HEK293 (cell line): Measurements from ENCODE around the gene INA.
A peak's percentile ranks its signal among the peaks of the same experiment; 100 is the strongest.

Experiments used
- CTCF ChIA-PET: fragments of 350-600 bp; formaldehyde crosslinking; extraction: SDS; loops from one replicate; lab custom pipeline; 2021; ENCODE audit warnings: antibody characterized with exemption; lab: Yijun Ruan, JAX
- POLR2A ChIA-PET: fragments of 300-600 bp; formaldehyde crosslinking; extraction: SDS; loops from one replicate; lab custom pipeline; 2020; ENCODE audit warnings: antibody characterized with exemption, inconsistent platforms; lab: Yijun Ruan, JAX
- H3K27ac ChIP-seq: fragments of 200-500 bp; sonication (Bioruptor generic); 2 replicates; pipeline ENCODE4 v1.5.1; 2014; ENCODE audit warnings: low read depth, low read length, control low read depth, inconsistent platforms; ENCODE audit errors: extremely low read depth
- H3K36me3 ChIP-seq, 2 experiments: fragments of 200-500 bp in 1 of 2; sonication (Bioruptor generic) in 1 of 2; 1 replicate in 1 of 2; 2 replicates in 1 of 2; pipeline ENCODE4 v1.5.1; 2014 to 2017; ENCODE audit warnings: inconsistent platforms in 2 of 2, low read length in 2 of 2; ENCODE audit not compliant: control insufficient read depth in 2 of 2, insufficient read depth in 1 of 2
- H3K4me1 ChIP-seq: fragments of 200-500 bp; sonication (Bioruptor generic); 2 replicates; pipeline ENCODE4 v1.5.1; 2014; ENCODE audit warnings: mild to moderate bottlenecking, low read length, inconsistent platforms; ENCODE audit not compliant: control insufficient read depth, insufficient read depth
- H3K4me3 ChIP-seq: 2 replicates; pipeline ENCODE4 v1.5.1; 2011; ENCODE audit warnings: low read depth, mild to moderate bottlenecking, control low read depth, low read length, moderate library complexity
- H3K9me3 ChIP-seq: fragments of 200-500 bp; sonication (Bioruptor generic); 2 replicates; pipeline ENCODE4 v1.5.1; 2014; ENCODE audit warnings: low read depth, low read length, inconsistent platforms; ENCODE audit not compliant: control insufficient read depth, insufficient read depth
- GLIS1 ChIP-seq: fragments of 450-650 bp; formaldehyde crosslinking; IDR thresholded peaks from 2 replicates; pipeline ENCODE4 v1.5.1; 2016; ENCODE audit warnings: missing biosample characterization, missing genetic modification characterization
- KLF17 ChIP-seq: fragments of 450-650 bp; formaldehyde crosslinking; IDR thresholded peaks from 2 replicates; pipeline ENCODE4 v1.5.1; 2016; ENCODE audit warnings: missing biosample characterization, missing genetic modification characterization
- KLF9 ChIP-seq: fragments of 450-650 bp; formaldehyde crosslinking; IDR thresholded peaks from 2 replicates; pipeline ENCODE4 v1.5.1; 2016; ENCODE audit warnings: missing biosample characterization, missing genetic modification characterization, low read depth
- PRDM2 ChIP-seq: fragments of 450-650 bp; formaldehyde crosslinking; IDR thresholded peaks from 2 replicates; pipeline ENCODE4 v1.5.1; 2016; ENCODE audit warnings: missing biosample characterization, missing genetic modification characterization, borderline replicate concordance
- ZBTB17 ChIP-seq: fragments of 450-650 bp; formaldehyde crosslinking; IDR thresholded peaks from 2 replicates; pipeline ENCODE4 v1.5.1; 2016; ENCODE audit warnings: missing biosample characterization, missing genetic modification characterization
- ZBTB20 ChIP-seq: fragments of 450-650 bp; formaldehyde crosslinking; IDR thresholded peaks from 2 replicates; pipeline ENCODE4 v1.5.1; 2016; ENCODE audit warnings: missing biosample characterization, missing genetic modification characterization
- ZBTB48 ChIP-seq: fragments of 450-650 bp; formaldehyde crosslinking; IDR thresholded peaks from 2 replicates; pipeline ENCODE4 v1.5.1; 2016; ENCODE audit warnings: missing biosample characterization, missing genetic modification characterization
- ZFP3 ChIP-seq: fragments of 450-650 bp; formaldehyde crosslinking; IDR thresholded peaks from 2 replicates; pipeline ENCODE4 v1.5.1; 2016; ENCODE audit warnings: low read depth, missing biosample characterization, missing genetic modification characterization
- ZIC2 ChIP-seq: fragments of 450-650 bp; formaldehyde crosslinking; IDR thresholded peaks from 2 replicates; pipeline ENCODE4 v1.5.1; 2016; ENCODE audit warnings: missing biosample characterization, missing genetic modification characterization
- ZNF202 ChIP-seq: fragments of 450-650 bp; formaldehyde crosslinking; IDR thresholded peaks from 2 replicates; pipeline ENCODE4 v1.5.1; 2016; ENCODE audit warnings: missing biosample characterization, missing genetic modification characterization, borderline replicate concordance
- ZNF335 ChIP-seq: fragments of 450-650 bp; formaldehyde crosslinking; conservative IDR thresholded peaks from 2 replicates; pipeline ENCODE4 v1.5.1; 2016; ENCODE audit warnings: missing biosample characterization, missing genetic modification characterization
- ZNF341 ChIP-seq: fragments of 450-650 bp; formaldehyde crosslinking; IDR thresholded peaks from 2 replicates; pipeline ENCODE4; 2016; ENCODE audit warnings: low read depth, missing biosample characterization, missing genetic modification characterization
- ZNF354C ChIP-seq: fragments of 450-650 bp; formaldehyde crosslinking; IDR thresholded peaks from 2 replicates; pipeline ENCODE4 v1.5.1; 2016; ENCODE audit warnings: missing biosample characterization, missing genetic modification characterization, low read depth, borderline replicate concordance
- ZNF366 ChIP-seq: fragments of 450-650 bp; formaldehyde crosslinking; conservative IDR thresholded peaks from 2 replicates; pipeline ENCODE4 v1.5.1; 2016; ENCODE audit warnings: missing biosample characterization, missing genetic modification characterization
- ZNF398 ChIP-seq: fragments of 450-650 bp; formaldehyde crosslinking; IDR thresholded peaks from 2 replicates; pipeline ENCODE4 v1.5.1; 2017; ENCODE audit warnings: missing biosample characterization, missing genetic modification characterization
- ZNF558 ChIP-seq: fragments of 450-650 bp; formaldehyde crosslinking; IDR thresholded peaks from 2 replicates; pipeline ENCODE4 v1.5.1; 2016; ENCODE audit warnings: missing biosample characterization, missing genetic modification characterization
- ZNF621 ChIP-seq: fragments of 450-650 bp; formaldehyde crosslinking; IDR thresholded peaks from 2 replicates; pipeline ENCODE4 v1.5.1; 2017; ENCODE audit warnings: missing biosample characterization, missing genetic modification characterization
- ZNF843 ChIP-seq: fragments of 450-650 bp; formaldehyde crosslinking; IDR thresholded peaks from 2 replicates; pipeline ENCODE4 v1.5.1; 2016; ENCODE audit warnings: missing biosample characterization, missing genetic modification characterization
- ZSCAN30 ChIP-seq: fragments of 450-650 bp; IDR thresholded peaks from 2 replicates; pipeline ENCODE4 v1.5.1; 2018; ENCODE audit warnings: missing biosample characterization, mild to moderate bottlenecking, missing genetic modification characterization, moderate library complexity
- TF ChIP-seq, protein P1 (sequence below): fragments of 450-650 bp; formaldehyde crosslinking; IDR thresholded peaks from 2 replicates; pipeline ENCODE4 v1.5.1; 2017; ENCODE audit warnings: missing biosample characterization, missing genetic modification characterization
- TF ChIP-seq, protein P2 (sequence below): fragments of 450-650 bp; formaldehyde crosslinking; IDR thresholded peaks from 2 replicates; pipeline ENCODE4 v1.5.1; 2017; ENCODE audit warnings: missing biosample characterization, mild to moderate bottlenecking, missing genetic modification characterization, moderate library complexity

Gene INA

GRCh38 chr10:103238506-103239252, 38.3 kb upstream of the INA start (continued):
- TF ChIP-seq, protein P1, sequence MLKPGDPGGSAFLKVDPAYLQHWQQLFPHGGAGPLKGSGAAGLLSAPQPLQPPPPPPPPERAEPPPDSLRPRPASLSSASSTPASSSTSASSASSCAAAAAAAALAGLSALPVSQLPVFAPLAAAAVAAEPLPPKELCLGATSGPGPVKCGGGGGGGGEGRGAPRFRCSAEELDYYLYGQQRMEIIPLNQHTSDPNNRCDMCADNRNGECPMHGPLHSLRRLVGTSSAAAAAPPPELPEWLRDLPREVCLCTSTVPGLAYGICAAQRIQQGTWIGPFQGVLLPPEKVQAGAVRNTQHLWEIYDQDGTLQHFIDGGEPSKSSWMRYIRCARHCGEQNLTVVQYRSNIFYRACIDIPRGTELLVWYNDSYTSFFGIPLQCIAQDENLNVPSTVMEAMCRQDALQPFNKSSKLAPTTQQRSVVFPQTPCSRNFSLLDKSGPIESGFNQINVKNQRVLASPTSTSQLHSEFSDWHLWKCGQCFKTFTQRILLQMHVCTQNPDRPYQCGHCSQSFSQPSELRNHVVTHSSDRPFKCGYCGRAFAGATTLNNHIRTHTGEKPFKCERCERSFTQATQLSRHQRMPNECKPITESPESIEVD (tag by site-specific recombination), result no peak
- TF ChIP-seq ZNF621 (no peak), ZNF202 (tag by site-specific recombination) (no peak), KLF9 (tag by site-specific recombination) (no peak)

DNA sequence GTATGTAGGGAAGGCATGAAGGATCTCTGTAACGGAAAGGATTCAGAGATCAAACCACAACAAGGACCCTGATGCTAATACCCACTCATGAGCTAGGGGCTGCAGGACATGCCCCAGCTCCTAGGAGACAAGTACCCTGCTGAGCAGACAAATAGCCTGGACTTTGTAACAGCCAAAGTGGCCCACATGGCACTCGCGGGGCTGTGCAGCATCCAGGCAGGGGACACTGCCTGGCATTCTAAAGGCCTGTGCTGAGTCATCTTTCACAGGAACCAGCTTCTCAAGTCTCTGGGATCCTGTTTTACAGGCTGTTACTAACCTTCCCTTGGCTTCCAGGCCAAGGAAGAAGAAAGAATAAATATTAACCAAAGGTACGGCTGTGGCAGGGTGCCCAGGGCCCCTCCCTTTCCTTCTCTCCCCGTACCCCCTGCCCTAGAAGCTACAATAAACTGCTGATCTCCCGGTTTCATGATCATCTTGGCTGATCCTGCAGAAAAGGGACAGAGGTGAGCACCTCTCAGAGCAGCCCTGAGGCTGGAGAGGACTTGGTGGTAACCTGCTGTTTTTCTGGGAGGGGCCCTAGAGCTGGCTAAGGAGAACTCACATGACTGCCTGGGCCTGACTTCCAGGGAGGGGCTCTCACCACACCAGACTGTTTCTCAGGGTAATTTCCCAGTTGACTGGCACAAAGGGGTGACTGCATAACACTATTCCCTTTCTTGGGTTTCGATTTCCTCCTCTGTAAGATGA, 35.5 kb upstream of the INA start:
- no peaks in the 10 kb centered on the region for H3K36me3 ChIP-seq
- POLR2A ChIA-PET, result interaction anchor here (1.2 kb wide), 1 partner anchor 49 kb away, joined by 7 read pairs; the partner anchor contains the start of gene NT5C2
- TF ChIP-seq ZNF341, result peak; percentile 53; the same call in 1 of the 2 replicates
- TF ChIP-seq ZBTB20 (tag by site-specific recombination), result peak; percentile 55
- peak; percentile 93 for TF ChIP-seq ZBTB17 (tag by site-specific recombination)
- peak; percentile 32; the same call in 1 of the 2 replicates for TF ChIP-seq ZIC2
- TF ChIP-seq GLIS1 (tag by site-specific recombination), result peak; percentile 50; the same call in 1 of the 2 replicates
- TF ChIP-seq, protein P2, sequence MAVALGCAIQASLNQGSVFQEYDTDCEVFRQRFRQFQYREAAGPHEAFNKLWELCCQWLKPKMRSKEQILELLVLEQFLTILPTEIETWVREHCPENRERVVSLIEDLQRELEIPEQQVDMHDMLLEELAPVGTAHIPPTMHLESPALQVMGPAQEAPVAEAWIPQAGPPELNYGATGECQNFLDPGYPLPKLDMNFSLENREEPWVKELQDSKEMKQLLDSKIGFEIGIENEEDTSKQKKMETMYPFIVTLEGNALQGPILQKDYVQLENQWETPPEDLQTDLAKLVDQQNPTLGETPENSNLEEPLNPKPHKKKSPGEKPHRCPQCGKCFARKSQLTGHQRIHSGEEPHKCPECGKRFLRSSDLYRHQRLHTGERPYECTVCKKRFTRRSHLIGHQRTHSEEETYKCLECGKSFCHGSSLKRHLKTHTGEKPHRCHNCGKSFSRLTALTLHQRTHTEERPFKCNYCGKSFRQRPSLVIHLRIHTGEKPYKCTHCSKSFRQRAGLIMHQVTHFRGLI, result peak; percentile 93
- TF ChIP-seq ZSCAN30 (tag by site-specific recombination), result no peak
- TF ChIP-seq ZFP3, result no peak
- peak; percentile 31; the same call in 1 of the 2 replicates for TF ChIP-seq ZNF335
- no peak for TF ChIP-seq ZNF354C (tag by site-specific recombination)
- TF ChIP-seq PRDM2 (tag by site-specific recombination), result no peak
- peak; percentile 72 for TF ChIP-seq ZBTB48 (tag by site-specific recombination)
- TF ChIP-seq ZNF398 (tag by site-specific recombination), result no peak
- TF ChIP-seq ZNF558 (tag by site-specific recombination), result no peak
- no peak for TF ChIP-seq ZNF843 (tag by site-specific recombination)
- no peak for TF ChIP-seq ZNF621
- peak; percentile 55; the same call in 1 of the 2 replicates for TF ChIP-seq KLF17 (tag by site-specific recombination)
- peak; percentile 48; the same call in 1 of the 2 replicates for TF ChIP-seq ZNF366 (tag by site-specific recombination)

More for the DNA sequence above, 35.5 kb upstream of the INA start:
- no peak overlapping the region for H3K4me3 ChIP-seq
- CTCF ChIA-PET, result interaction anchor here (0.6 to 1.4 kb wide), 5 partner anchors 50 to 399 kb away, joined by 3 to 7 read pairs (median 3); no protein-coding TSS in a partner anchor
- H3K27ac ChIP-seq, result peak overlapping the region; percentile 58; the same call in 1 of the 2 replicates
- peaks cover 6% of the 10 kb centered on the region; the same call in 1 of the 2 replicates for H3K4me1 ChIP-seq
- H3K9me3 ChIP-seq, result no peaks in the 10 kb centered on the region
